ENCODE measurements around the gene SPTBN5. TPM values are rescaled to one million over a fixed set of nuclear protein-coding genes. Genes with fewer than 3 reads are reported as not detected.

The SPTBN5 gene
- polyA plus RNA-seq, 1 donor from 2014 or later = 0.01 TPM

GRCh38 chr15:41801850-41802455 lies 91.9 kb downstream of the SPTBN5 start:
- Histone ChIP-seq H3K79me2 (replicated peaks; ENCODE audit: insufficient read depth, low read length) (no peaks in the 10 kb centered on the region), H3K4me2 (ENCODE audit: low read length) (no peak overlapping the region), H3K36me3 (ENCODE audit: insufficient read depth, low read length) (no peaks in the 10 kb centered on the region), H3K4me3 (ENCODE audit: low read length) (no peak overlapping the region), H3F3A (ENCODE audit: insufficient read depth, low read length, poor library complexity, severe bottlenecking) (no peaks in the 10 kb centered on the region), H3K9ac (ENCODE audit: low read length) (no peak overlapping the region), H3K9me2 (ENCODE audit: insufficient read depth, low read length) (no peaks in the 10 kb centered on the region), H2AFZ (ENCODE audit: low read depth, low read length) (no peak overlapping the region), H3K27ac (ENCODE audit: low read length) (no peak overlapping the region), H3K27me3 (ENCODE audit: insufficient read depth, low read depth, low read length) (no peaks in the 10 kb centered on the region), H3K9me3 (ENCODE audit: low read length) (no peaks in the 10 kb centered on the region), H4K20me1 (ENCODE audit: insufficient read depth) (no peaks in the 10 kb centered on the region)
- no peak for TF ChIP-seq EZH2 (IDR thresholded peaks at IDR 0.05; ENCODE audit: borderline replicate concordance, insufficient read depth, low read length, poor library complexity, severe bottlenecking)

- Histone ChIP-seq H3K36me3 (ENCODE audit: insufficient read depth, low read length) (no peaks in the 10 kb centered on the region), H3K27ac (ENCODE audit: low read length) (no peak overlapping the region), H3F3A (ENCODE audit: insufficient read depth, low read length, poor library complexity, severe bottlenecking) (no peaks in the 10 kb centered on the region), H3K9me2 (ENCODE audit: insufficient read depth, low read length) (no peaks in the 10 kb centered on the region), H3K4me2 (ENCODE audit: low read length) (no peak overlapping the region), H4K20me1 (ENCODE audit: insufficient read depth) (no peaks in the 10 kb centered on the region), H3K79me2 (replicated peaks; ENCODE audit: insufficient read depth, low read length) (no peaks in the 10 kb centered on the region), H3K9ac (ENCODE audit: low read length) (no peak overlapping the region), H2AFZ (ENCODE audit: low read depth, low read length) (no peak overlapping the region), H3K27me3 (ENCODE audit: insufficient read depth, low read depth, low read length) (no peaks in the 10 kb centered on the region), H3K4me3 (ENCODE audit: low read length) (no peak overlapping the region), H3K9me3 (ENCODE audit: low read length) (no peaks in the 10 kb centered on the region)
- TF ChIP-seq EZH2 (IDR thresholded peaks at IDR 0.05; ENCODE audit: borderline replicate concordance, insufficient read depth, low read length, poor library complexity, severe bottlenecking) (no peak), RAD21 (conservative IDR thresholded peaks at IDR 0.05) (no peak), EP300 (conservative IDR thresholded peaks at IDR 0.05; ENCODE audit: poor library complexity, severe bottlenecking) (no peak), CTCF (IDR thresholded peaks at IDR 0.05; ENCODE audit: poor library complexity, severe bottlenecking) (no peak), REST (IDR thresholded peaks at IDR 0.05; ENCODE audit: borderline replicate concordance) (no peak), MXI1 (conservative IDR thresholded peaks at IDR 0.05; ENCODE audit: poor library complexity, severe bottlenecking) (no peak), TAF1 (IDR thresholded peaks at IDR 0.05; ENCODE audit: low read depth) (no peak), POLR2AphosphoS5 (IDR thresholded peaks at IDR 0.05) (no peak), SMC3 (conservative IDR thresholded peaks at IDR 0.05; ENCODE audit: poor library complexity) (no peak)
Measured at GRCh38 chr15:41801185-41801584, 92.7 kb downstream of the SPTBN5 start.

GRCh38 chr15:41799488-41799805 lies 94.4 kb downstream of the SPTBN5 start:
- TF ChIP-seq EZH2 (IDR thresholded peaks at IDR 0.05; ENCODE audit: borderline replicate concordance, insufficient read depth, low read length, poor library complexity, severe bottlenecking) = no peak
- no peak for TF ChIP-seq EP300 (conservative IDR thresholded peaks at IDR 0.05; ENCODE audit: poor library complexity, severe bottlenecking)
- no peak for TF ChIP-seq TAF1 (IDR thresholded peaks at IDR 0.05; ENCODE audit: low read depth)
- TF ChIP-seq RAD21 (conservative IDR thresholded peaks at IDR 0.05) = no peak
- TF ChIP-seq MXI1 (conservative IDR thresholded peaks at IDR 0.05; ENCODE audit: poor library complexity, severe bottlenecking) = no peak
- TF ChIP-seq SMC3 (conservative IDR thresholded peaks at IDR 0.05; ENCODE audit: poor library complexity) = no peak
- TF ChIP-seq CTCF (IDR thresholded peaks at IDR 0.05; ENCODE audit: poor library complexity, severe bottlenecking) = no peak
- no peak for TF ChIP-seq POLR2AphosphoS5 (IDR thresholded peaks at IDR 0.05)
- TF ChIP-seq REST (IDR thresholded peaks at IDR 0.05; ENCODE audit: borderline replicate concordance) = no peak
- no peak overlapping the region for H3K4me3 ChIP-seq (ENCODE audit: low read length)
- H4K20me1 ChIP-seq (ENCODE audit: insufficient read depth) = no peaks in the 10 kb centered on the region
- H3F3A ChIP-seq (ENCODE audit: insufficient read depth, low read length, poor library complexity, severe bottlenecking) = no peaks in the 10 kb centered on the region
- no peak overlapping the region for H2AFZ ChIP-seq (ENCODE audit: low read depth, low read length)
- no peak overlapping the region for H3K9ac ChIP-seq (ENCODE audit: low read length)
- H3K36me3 ChIP-seq (ENCODE audit: insufficient read depth, low read length) = no peaks in the 10 kb centered on the region
- H3K27ac ChIP-seq (ENCODE audit: low read length) = no peak overlapping the region
- H3K9me3 ChIP-seq (ENCODE audit: low read length) = no peaks in the 10 kb centered on the region
- H3K27me3 ChIP-seq (ENCODE audit: insufficient read depth, low read depth, low read length) = no peaks in the 10 kb centered on the region
- no peak overlapping the region for H3K4me2 ChIP-seq (ENCODE audit: low read length)
- H3K79me2 ChIP-seq (replicated peaks; ENCODE audit: insufficient read depth, low read length) = no peaks in the 10 kb centered on the region
- H3K9me2 ChIP-seq (ENCODE audit: insufficient read depth, low read length) = no peaks in the 10 kb centered on the region
